ENCODE measurements around the gene KLK11.

The KLK11 gene

GRCh38 chr19:51027873-51028272 is 1.5 kb upstream of the KLK11 start:
- no peak for DNase-seq

- DNase-seq: no peak
Observed at GRCh38 chr19:51027126-51027806, 850 bp upstream of the KLK11 start.

GRCh38 chr19:51025809-51026553 is 435 bp downstream of the KLK11 start:
- DNase-seq: no peak

GRCh38 chr19:51025401-51025800 is 1.0 kb downstream of the KLK11 start:
- no peak for DNase-seq

GRCh38 chr19:51024924-51025323 is 1.5 kb downstream of the KLK11 start:
- DNase-seq: no peak

- DNase-seq: no peak
Observed at GRCh38 chr19:51023946-51024345, 2.5 kb downstream of the KLK11 start.

GRCh38 chr19:51022526-51022925 is 3.9 kb downstream of the KLK11 start:
- no peak for DNase-seq

GRCh38 chr19:51020988-51021651 is 5.3 kb downstream of the KLK11 start:
- DNase-seq: no peak

GRCh38 chr19:51019544-51019925 is 6.9 kb downstream of the KLK11 start, which contains the start of gene KLK10:
TSS of gene KLK10 (minus strand) at chr19:51019709. CDS start at chr19:51019130, 579 bp downstream.
- DNase-seq: no peak

GRCh38 chr19:51018745-51019543 is 7.5 kb downstream of the KLK11 start:
- DNase-seq: no peak

- peak; percentile 22 to 25 for DNase-seq
Observed at GRCh38 chr19:51016798-51017683, 9.4 kb downstream of the KLK11 start.

- no peak for DNase-seq
Observed at GRCh38 chr19:51015691-51016267, 10.6 kb downstream of the KLK11 start.

GRCh38 chr19:51014242-51014641 is 12.2 kb downstream of the KLK11 start:
- DNase-seq: no peak

GRCh38 chr19:51012661-51013190 is 13.7 kb downstream of the KLK11 start:
- no peak for DNase-seq

GRCh38 chr19:51010066-51010795 is 16.2 kb downstream of the KLK11 start:
- DNase-seq: no peak

GRCh38 chr19:51009061-51009891 is 17.1 kb downstream of the KLK11 start:
- DNase-seq: no peak

- DNase-seq: no peak
Observed at GRCh38 chr19:51007488-51007887, 18.9 kb downstream of the KLK11 start.

GRCh38 chr19:51006406-51006805 is 20.0 kb downstream of the KLK11 start:
- no peak for DNase-seq

- no peak for DNase-seq
Observed at GRCh38 chr19:51005248-51005647, 21.2 kb downstream of the KLK11 start.

- DNase-seq: no peak
Observed at GRCh38 chr19:51003316-51003715, 23.1 kb downstream of the KLK11 start.
